ENCODE data around the gene CGREF1.

The CGREF1 gene

GRCh38 chr2:27149570-27150405 lies 30.9 kb upstream of the CGREF1 start:
- H3K36me3 ChIP-seq (ENCODE audit: insufficient read depth, low read length) = no peaks in the 10 kb centered on the region
- no peaks in the 10 kb centered on the region for H3K9me3 ChIP-seq (ENCODE audit: control insufficient read depth, insufficient read depth, low read length)
- no peaks in the 10 kb centered on the region for H3K4me1 ChIP-seq (ENCODE audit: insufficient read depth, low read length)
- H3K9ac ChIP-seq (ENCODE audit: low read depth, low read length) = no peak overlapping the region

DNA sequence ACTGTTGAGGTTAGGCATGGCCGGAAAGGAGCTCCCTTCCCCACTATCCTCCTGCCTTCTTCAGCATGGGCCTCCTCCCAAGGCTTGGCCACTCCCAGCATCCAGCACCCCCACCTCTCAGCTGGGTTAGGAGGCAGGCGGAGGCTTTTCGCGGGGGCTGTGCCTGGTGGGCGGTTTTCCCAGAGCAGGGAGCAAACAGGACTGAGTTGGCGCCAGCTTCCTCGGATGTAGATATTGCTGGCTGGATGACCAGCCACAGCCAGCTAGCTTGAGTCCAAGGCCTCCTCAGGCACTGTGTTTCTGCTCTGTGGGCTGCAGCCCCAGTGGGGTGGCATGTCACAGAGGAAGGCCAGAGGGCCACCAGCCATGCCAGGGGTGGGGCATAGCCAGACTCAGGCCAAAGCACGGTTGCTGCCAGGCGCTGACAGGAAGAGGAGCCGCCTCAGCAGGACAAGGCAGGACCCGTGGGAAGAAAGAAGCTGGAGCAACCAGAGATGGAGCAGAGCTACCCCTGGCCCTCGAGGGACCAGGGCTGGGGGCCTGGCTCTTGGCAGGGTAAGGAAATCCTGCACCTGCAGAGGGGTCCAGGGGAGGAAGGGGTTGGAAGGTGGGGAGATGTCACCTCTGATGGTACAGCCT lies 30.0 kb upstream of the CGREF1 start, which contains the start of gene TCF23:
Gene TCF23 (plus strand): TSS at position 204 of the 639 bp plus-strand sequence. CDS start 130 bp downstream, at position 334.
- H3K9me3 ChIP-seq (ENCODE audit: control insufficient read depth, insufficient read depth, low read length) = no peaks in the 10 kb centered on the region
- H3K4me1 ChIP-seq (ENCODE audit: insufficient read depth, low read length) = no peaks in the 10 kb centered on the region
- no peak within 1 kb of the TSS for H3K9ac ChIP-seq (ENCODE audit: low read depth, low read length)
- H3K36me3 ChIP-seq (ENCODE audit: insufficient read depth, low read length) = no peaks in the 10 kb centered on the region

- H3K9ac ChIP-seq (ENCODE audit: low read depth, low read length) = no peak overlapping the region
- no peaks in the 10 kb centered on the region for H3K4me1 ChIP-seq (ENCODE audit: insufficient read depth, low read length)
- H3K36me3 ChIP-seq (ENCODE audit: insufficient read depth, low read length) = no peaks in the 10 kb centered on the region
- no peaks in the 10 kb centered on the region for H3K9me3 ChIP-seq (ENCODE audit: control insufficient read depth, insufficient read depth, low read length)
Measured at GRCh38 chr2:27147935-27148334, 29.0 kb upstream of the CGREF1 start.

DNA sequence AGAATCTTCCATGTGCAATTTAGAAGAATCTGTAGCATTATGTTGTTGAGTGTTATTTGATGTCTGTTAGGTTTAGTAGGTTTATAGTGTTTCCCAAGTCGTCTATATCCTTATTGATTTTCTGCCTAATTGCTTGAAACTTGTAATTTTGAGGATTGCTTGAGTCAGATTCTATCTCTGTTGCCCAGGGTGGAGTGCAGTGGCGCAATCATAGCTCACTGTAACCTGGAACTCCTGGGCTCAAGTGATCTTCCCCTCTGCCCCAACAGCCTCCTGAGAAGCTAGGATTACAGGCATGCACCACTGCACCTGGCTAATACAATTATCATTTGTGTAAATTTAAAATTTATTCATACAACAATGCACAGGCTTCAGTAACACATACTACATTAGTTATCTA lies 26.8 kb upstream of the CGREF1 start:
- no peaks in the 10 kb centered on the region for H3K9me3 ChIP-seq (ENCODE audit: control insufficient read depth, insufficient read depth, low read length)
- no peaks in the 10 kb centered on the region for H3K36me3 ChIP-seq (ENCODE audit: insufficient read depth, low read length)

GRCh38 chr2:27143285-27143684 lies 24.4 kb upstream of the CGREF1 start:
- H3K4me1 ChIP-seq (ENCODE audit: insufficient read depth, low read length) = no peaks in the 10 kb centered on the region
- H3K9ac ChIP-seq (ENCODE audit: low read depth, low read length) = no peak overlapping the region
- no peaks in the 10 kb centered on the region for H3K9me3 ChIP-seq (ENCODE audit: control insufficient read depth, insufficient read depth, low read length)
- H3K36me3 ChIP-seq (ENCODE audit: insufficient read depth, low read length) = no peaks in the 10 kb centered on the region

More for the DNA sequence above, 26.8 kb upstream of the CGREF1 start:
- H3K9ac ChIP-seq (ENCODE audit: low read depth, low read length) = no peak overlapping the region
- H3K4me1 ChIP-seq (ENCODE audit: insufficient read depth, low read length) = no peaks in the 10 kb centered on the region

DNA sequence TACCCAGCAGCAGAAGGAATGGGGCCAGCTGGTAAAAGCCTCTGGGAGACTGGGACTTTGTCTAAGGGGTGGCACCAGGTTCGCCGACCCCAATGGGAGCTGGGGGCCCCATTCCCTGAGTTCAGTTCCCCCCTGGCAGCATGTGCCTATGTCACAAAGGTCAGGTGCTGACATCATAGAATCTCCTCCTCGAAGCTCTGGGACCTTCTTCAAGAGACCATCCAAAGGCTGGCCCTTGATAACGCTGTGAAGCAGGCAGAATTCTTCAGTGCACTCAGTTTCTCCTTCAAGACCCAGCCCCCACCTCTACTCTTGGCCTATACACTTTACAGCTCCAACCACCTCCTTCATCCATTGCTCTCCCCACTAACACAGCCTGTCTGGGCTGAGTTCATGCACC lies 20.4 kb upstream of the CGREF1 start, which contains the start of gene PRR30:
Gene PRR30 (minus strand): TSS at position 101 of the 400 bp plus-strand sequence. CDS start 1,081 bp downstream, outside the sequence.
- Histone ChIP-seq H3K4me1 (ENCODE audit: insufficient read depth, low read length) (no peaks in the 10 kb centered on the region), H3K9ac (ENCODE audit: low read depth, low read length) (no peak within 1 kb of the TSS), H3K9me3 (ENCODE audit: control insufficient read depth, insufficient read depth, low read length) (no peaks in the 10 kb centered on the region), H3K36me3 (ENCODE audit: insufficient read depth, low read length) (no peaks in the 10 kb centered on the region)

DNA sequence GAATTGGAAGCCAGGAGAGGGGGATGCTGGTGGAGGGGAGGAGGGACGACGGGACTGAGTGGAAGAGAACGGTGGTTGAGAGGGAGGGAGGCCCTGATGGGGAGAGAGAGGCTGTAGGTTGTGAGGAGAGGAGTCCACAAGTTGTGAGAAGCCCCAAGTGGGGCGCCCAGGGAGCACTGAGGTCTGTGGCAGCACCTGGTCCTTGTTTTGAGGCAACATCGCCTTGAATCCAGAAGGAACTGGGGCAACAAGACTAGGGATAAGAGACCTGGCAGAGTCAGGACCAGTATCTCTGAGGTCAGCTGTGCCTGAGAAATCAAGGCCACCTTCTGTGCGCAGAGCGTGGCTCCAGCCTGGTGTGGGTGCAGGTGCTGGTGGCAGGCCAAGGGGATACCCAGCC lies 19.2 kb upstream of the CGREF1 start:
- Histone ChIP-seq H3K9me3 (ENCODE audit: control insufficient read depth, insufficient read depth, low read length) (no peaks in the 10 kb centered on the region), H3K9ac (ENCODE audit: low read depth, low read length) (no peak overlapping the region), H3K36me3 (ENCODE audit: insufficient read depth, low read length) (no peaks in the 10 kb centered on the region), H3K4me1 (ENCODE audit: insufficient read depth, low read length) (peaks cover 6% of the 10 kb centered on the region; the same call in 1 of the 2 replicates)

GRCh38 chr2:27137322-27137935 lies 18.5 kb upstream of the CGREF1 start:
- H3K9me3 ChIP-seq (ENCODE audit: control insufficient read depth, insufficient read depth, low read length) = no peaks in the 10 kb centered on the region
- H3K36me3 ChIP-seq (ENCODE audit: insufficient read depth, low read length) = peaks cover 2% of the 10 kb centered on the region
- no peak overlapping the region for H3K9ac ChIP-seq (ENCODE audit: low read depth, low read length)
- H3K4me1 ChIP-seq (ENCODE audit: insufficient read depth, low read length) = peaks cover 6% of the 10 kb centered on the region; the same call in 1 of the 2 replicates

GRCh38 chr2:27136751-27137150 lies 17.8 kb upstream of the CGREF1 start:
- Histone ChIP-seq H3K9ac (ENCODE audit: low read depth, low read length) (no peak overlapping the region), H3K36me3 (ENCODE audit: insufficient read depth, low read length) (peaks cover 7% of the 10 kb centered on the region), H3K4me1 (ENCODE audit: insufficient read depth, low read length) (peaks cover 6% of the 10 kb centered on the region; the same call in 1 of the 2 replicates), H3K9me3 (ENCODE audit: control insufficient read depth, insufficient read depth, low read length) (no peaks in the 10 kb centered on the region)

- Histone ChIP-seq H3K9me3 (ENCODE audit: control insufficient read depth, insufficient read depth, low read length) (no peaks in the 10 kb centered on the region), H3K36me3 (ENCODE audit: insufficient read depth, low read length) (peaks cover 8% of the 10 kb centered on the region), H3K9ac (ENCODE audit: low read depth, low read length) (no peak overlapping the region), H3K4me1 (ENCODE audit: insufficient read depth, low read length) (peaks cover 6% of the 10 kb centered on the region; the same call in 1 of the 2 replicates)
Measured at GRCh38 chr2:27135478-27135955, 16.6 kb upstream of the CGREF1 start.

DNA sequence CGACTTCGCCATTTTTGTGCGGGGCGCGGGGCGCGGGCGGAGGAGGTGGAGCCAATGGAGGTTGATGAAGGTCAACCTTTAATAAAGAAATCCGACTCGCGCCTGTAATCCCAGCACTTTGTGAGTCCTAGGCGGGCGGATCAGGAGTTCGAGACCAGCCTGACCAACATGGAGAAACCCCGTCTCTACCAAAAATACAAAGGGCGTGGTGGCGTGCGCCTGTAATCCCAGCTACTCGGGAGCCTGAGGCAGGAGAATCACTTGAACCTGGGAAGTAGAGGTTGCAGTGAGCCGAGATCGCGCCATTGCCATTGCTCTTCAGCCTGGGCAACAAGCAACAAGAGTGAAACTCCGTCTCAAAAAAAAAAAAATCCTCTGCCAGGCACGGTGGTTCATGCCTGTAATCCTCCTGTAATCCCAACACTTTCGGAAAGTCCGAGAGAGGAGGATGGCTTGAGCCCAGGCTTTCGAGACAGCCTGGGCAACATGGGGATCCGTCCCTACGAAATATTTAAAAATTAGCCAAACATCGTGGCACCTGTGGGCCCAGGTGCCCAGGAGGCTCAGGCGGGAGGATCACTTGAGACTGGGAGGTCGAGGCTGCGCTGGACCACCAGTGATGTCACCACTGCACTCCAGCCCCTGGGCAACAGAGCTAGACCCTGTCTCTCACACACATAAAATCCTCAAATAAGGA lies 16.0 kb upstream of the CGREF1 start:
- Histone ChIP-seq H3K4me1 (ENCODE audit: insufficient read depth, low read length) (peaks cover 6% of the 10 kb centered on the region; the same call in 1 of the 2 replicates), H3K9ac (ENCODE audit: low read depth, low read length) (peak overlapping the region; percentile 96; the same call in 1 of the 2 replicates), H3K9me3 (ENCODE audit: control insufficient read depth, insufficient read depth, low read length) (no peaks in the 10 kb centered on the region), H3K36me3 (ENCODE audit: insufficient read depth, low read length) (peaks cover 8% of the 10 kb centered on the region)

DNA sequence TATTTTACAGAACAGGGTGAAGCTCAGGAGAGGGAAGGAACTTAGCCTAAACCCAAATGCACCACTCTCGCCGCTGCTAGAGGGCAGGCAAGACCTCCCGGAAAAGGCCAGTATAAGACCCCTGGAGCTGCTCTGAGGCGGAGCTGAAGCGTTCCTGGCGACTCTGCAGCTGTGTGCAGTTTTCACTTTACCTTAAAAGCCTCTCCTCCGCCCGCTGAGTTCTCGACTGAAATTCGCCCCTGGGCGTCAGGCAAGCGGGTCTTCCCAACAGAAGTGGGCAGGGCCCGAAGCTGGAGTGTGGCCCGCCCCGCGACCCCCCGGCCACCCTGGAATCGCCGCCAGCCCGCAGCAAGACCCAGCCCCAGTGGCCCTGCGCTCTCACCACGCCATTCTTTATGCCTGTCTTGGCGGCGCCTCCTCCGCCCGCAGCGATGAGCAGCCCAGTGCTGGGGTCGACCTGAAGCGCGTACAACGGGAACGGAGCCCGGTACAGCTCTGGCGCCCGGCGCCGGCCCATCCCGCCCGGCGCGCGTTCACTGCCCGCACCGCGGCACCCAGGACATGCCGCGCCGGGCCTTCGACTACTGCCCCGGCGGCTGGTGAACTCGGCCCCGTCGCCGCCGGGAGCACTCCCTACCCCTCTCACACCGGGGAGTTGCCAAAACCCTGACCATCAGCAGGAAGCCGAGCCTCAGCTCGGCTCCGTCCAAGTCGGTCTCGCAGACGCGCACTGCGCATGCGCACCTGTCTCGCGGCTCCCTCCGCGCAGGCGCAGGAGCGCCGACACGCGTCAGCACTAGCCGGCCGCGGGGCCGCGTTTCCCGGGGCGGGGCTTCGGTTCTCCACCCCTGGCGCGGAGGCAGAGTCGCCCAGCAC lies 15.2 kb upstream of the CGREF1 start, which contains the start of gene PREB:
Gene PREB (minus strand): TSS at position 732 of the 876 bp plus-strand sequence. CDS start 215 bp downstream, at position 517.
- Histone ChIP-seq H3K4me1 (ENCODE audit: insufficient read depth, low read length) (peaks cover 6% of the 10 kb centered on the region; the same call in 1 of the 2 replicates), H3K9ac (ENCODE audit: low read depth, low read length) (peak within 1 kb of the TSS; percentile 96), H3K9me3 (ENCODE audit: control insufficient read depth, insufficient read depth, low read length) (no peaks in the 10 kb centered on the region), H3K36me3 (ENCODE audit: insufficient read depth, low read length) (peaks cover 8% of the 10 kb centered on the region)
